GM10266 (cell line): ENCODE data around the gene RASGEF1C.
A peak's percentile ranks its signal among the peaks of the same experiment; 100 is the strongest.

Experiments used
- DNase-seq: peaks from one replicate; pipeline ENCODE4 v3.0.0; 2012; ENCODE audit errors: extremely low spot score
- CTCF ChIP-seq: IDR thresholded peaks from 2 replicates; pipeline ENCODE4 v1.5.1; 2012; ENCODE audit warnings: mild to moderate bottlenecking, low read depth; ENCODE audit not compliant: control insufficient read depth, insufficient read depth; ENCODE audit errors: missing control alignments

Gene RASGEF1C

DNA sequence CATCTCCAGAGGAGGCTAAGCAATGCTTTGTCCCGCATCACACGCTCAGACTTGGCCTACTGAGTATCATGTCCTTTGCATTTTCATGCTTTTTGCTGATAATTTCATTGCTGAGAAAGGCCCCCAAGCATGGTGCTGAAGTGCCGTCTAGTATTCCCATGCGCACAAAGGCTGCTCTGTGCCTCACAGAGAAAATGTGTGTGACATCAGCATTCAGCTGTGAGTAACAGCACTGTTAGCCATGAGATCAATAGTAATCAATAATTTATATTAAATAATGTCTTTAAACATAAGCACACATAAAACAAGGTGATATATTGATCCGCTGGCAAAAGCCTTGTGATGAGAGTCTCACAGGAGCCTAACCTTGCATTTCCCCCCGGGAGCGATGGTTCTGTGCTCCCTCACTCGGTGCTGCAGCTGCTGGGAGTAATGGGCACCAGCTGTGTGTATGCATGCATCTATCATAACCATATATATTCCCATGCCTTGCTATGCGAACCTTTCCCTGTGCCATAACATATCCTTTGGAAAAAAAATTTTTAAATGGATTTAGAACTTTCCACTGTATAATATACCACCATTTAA lies 87.1 kb downstream of the RASGEF1C start:
- no peak for TF ChIP-seq CTCF
- no peak for DNase-seq

DNA sequence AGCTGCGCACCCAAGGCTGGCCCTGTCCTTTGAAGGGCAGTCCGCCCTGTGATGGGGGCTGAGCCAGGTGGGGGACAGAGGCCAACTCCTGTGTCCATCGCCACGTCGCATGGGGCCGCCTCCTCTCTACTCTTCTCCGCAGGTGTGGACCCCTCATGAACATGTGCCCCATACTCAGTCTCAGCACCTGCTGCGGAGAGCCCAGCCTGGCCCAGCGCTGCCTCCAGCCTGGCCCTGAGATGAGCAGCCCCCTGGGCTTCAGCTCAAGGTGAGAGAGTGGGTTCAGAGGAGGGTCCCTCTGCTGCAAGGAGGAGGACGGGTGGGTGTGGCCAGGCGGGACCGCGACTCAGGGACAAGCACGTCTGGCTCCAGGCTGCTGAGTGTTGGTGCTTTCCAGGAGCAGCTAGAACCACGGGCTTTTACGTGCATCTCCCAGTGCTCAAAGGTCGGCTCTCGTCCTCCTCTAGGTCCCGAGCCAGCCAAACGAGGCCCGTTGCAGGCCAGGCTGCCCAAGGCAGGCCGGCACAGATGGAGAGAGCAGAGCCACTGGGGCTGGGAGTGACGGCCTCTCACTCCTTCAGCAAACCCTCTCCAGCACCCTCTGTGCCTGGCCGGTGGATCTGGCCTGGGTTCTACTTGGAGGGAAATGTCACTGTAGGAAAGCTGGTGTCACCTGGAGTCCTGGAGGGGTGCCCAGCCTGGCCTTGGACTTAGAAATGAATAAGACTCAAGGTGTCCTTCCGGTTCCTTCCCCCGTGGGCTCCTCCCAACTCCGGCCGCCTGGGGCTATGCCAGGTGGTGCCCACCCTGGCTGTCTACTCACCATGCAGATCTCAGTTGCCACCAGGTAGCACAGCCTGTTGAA lies 88.5 kb downstream of the RASGEF1C start:
- no peak for TF ChIP-seq CTCF
- no peak for DNase-seq

GRCh38 chr5:180119903-180120236 lies 89.1 kb downstream of the RASGEF1C start:
- no peak for TF ChIP-seq CTCF
- DNase-seq: no peak

DNA sequence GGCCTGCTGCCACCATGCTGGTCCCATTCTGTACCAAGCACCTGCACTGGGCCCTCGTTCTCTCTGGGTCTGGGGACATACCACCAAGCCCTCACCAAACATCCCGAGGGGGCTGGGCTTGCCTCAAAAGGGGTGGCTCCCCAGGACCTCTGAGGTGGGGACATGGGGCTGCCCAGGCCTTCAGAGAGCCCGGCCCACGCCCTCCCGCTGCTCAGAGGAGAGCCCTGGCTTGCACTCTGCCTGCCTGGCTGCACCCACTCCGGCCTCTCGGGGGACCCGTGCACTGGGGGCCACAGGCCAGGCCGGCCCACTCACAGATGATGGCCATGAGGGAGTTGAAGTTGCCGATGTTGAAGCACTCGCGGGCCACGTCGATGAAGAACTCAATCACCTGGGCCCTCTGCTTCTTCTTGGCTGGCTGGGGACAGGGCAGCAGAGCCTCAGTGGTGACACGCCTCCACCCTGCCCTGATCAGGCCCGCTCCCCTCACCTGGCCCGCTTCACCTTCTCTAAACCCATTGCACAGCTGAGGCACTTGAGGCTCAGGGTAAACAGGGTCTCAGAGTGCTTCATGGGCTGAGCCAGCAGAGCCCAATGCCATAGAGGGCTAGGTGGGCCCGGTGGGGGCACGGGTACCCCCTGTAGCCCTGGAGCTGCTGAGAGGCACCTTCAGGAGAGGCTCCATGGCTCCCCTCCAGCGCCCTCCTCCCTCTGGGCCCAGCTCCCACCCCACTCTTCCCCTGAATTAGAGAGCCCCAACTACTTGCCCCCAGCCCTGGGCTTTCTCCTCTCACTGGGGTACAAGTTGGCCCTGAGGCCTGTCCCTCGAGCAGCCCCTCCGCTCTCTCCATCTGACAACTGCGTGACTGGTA lies 89.7 kb downstream of the RASGEF1C start:
- DNase-seq: no peak
- TF ChIP-seq CTCF: no peak

GRCh38 chr5:180118391-180118791 lies 90.6 kb downstream of the RASGEF1C start:
- no peak for TF ChIP-seq CTCF

DNA sequence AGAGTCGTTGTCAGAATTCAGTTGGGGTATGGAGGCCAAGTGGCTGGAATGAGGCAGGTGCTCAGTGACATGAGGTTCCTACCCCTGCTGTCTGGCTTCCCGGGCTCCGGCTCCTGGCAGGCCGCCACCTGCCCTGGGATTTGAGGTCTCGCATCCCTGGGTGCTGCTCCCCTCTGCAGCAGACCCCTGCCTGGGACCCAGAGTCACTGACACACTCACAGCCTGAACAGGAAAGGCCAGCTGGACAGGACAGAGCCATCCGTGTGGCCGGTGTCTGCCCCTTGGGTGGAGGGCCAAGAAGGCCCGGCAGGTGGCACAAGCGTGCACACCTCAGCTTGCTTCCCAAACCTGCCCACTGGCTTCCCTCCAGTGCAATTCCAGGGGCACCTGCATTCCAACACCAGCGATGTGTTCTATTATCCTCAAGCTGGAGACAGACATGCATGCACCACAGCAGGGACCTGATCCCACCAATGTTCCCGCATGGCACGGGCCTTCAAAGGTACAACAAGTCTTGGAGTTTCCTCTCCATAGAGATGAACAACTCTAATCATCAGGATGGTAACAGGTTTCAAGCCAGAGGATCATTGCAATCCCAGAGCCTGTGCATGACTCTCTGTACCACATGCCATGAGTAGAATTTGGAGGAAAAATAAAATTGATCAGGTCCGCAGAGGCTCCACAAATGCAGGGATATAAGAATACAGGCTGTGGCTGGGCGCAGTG lies 91.8 kb downstream of the RASGEF1C start:
- TF ChIP-seq CTCF: no peak
- DNase-seq: peak; percentile 25

More at GRCh38 chr5:180118391-180118791, 90.6 kb downstream of the RASGEF1C start:
- DNase-seq: no peak
